PFSK-1 (cell line): Measurements from ENCODE around the gene LSM14B.

ENCODE experiments used
- POLR2AphosphoS5 ChIP-seq: IDR thresholded peaks from 2 replicates; pipeline ENCODE4 v1.6.1; 2012; ENCODE audit warnings: low read depth, mild to moderate bottlenecking, control low read depth, low read length, moderate library complexity
- TAF1 ChIP-seq: IDR thresholded peaks from 2 replicates; pipeline ENCODE4 v1.6.1; 2012; ENCODE audit warnings: low read length, control low read depth, borderline replicate concordance; ENCODE audit not compliant: insufficient read depth
- TF ChIP-seq, protein P1 (sequence below), 2 experiments: IDR thresholded peaks; 2 replicates each; pipeline versions ENCODE4 v1.6.1 to v1.8.0; 2011 to 2012; ENCODE audit warnings: low read depth in 2 of 2, low read length in 2 of 2, control low read depth in 1 of 2, inconsistent platforms in 1 of 2, mild to moderate bottlenecking in 1 of 2, moderate library complexity in 1 of 2; ENCODE audit not compliant: insufficient read depth in 1 of 2

DNA sequence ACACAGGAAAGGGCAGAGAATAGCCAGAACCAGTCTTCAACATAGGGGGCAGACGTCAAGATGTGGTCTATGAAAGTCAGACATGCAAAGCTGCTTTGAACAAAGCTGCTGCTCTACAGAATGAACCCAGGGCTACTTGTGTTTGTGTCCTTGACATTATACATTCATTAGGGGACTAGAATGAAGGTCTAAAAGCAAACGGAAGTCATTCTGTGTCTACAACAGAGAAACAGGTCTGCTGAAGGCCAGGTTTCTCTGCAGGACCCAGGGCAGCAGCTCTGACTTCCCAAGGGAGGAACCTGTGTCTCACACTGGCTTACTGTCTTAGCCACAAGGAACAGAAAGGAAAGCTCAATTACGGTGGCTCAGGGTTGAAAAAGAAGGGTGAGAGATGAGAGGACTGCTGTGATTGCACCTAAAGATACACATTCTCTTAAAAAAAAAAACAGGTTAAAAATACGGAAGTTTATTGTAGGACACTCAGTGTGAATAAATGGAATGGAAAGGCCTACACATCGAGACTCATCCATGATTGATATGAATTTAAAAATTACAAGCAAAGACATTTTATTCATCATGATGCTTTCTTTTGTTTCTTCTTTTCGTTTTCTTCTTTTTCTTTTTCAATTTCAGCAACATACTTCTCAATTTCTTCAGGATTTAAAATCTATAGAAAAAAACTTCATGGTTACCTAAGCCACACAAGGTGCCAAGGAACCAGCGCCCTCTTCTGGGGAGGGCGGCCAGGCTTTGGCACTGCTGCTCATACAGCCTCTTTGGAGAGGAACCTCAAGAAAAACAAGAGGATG, 14.2 kb downstream of the LSM14B start:
- TF ChIP-seq POLR2AphosphoS5 = no peak
- TF ChIP-seq, protein P1, sequence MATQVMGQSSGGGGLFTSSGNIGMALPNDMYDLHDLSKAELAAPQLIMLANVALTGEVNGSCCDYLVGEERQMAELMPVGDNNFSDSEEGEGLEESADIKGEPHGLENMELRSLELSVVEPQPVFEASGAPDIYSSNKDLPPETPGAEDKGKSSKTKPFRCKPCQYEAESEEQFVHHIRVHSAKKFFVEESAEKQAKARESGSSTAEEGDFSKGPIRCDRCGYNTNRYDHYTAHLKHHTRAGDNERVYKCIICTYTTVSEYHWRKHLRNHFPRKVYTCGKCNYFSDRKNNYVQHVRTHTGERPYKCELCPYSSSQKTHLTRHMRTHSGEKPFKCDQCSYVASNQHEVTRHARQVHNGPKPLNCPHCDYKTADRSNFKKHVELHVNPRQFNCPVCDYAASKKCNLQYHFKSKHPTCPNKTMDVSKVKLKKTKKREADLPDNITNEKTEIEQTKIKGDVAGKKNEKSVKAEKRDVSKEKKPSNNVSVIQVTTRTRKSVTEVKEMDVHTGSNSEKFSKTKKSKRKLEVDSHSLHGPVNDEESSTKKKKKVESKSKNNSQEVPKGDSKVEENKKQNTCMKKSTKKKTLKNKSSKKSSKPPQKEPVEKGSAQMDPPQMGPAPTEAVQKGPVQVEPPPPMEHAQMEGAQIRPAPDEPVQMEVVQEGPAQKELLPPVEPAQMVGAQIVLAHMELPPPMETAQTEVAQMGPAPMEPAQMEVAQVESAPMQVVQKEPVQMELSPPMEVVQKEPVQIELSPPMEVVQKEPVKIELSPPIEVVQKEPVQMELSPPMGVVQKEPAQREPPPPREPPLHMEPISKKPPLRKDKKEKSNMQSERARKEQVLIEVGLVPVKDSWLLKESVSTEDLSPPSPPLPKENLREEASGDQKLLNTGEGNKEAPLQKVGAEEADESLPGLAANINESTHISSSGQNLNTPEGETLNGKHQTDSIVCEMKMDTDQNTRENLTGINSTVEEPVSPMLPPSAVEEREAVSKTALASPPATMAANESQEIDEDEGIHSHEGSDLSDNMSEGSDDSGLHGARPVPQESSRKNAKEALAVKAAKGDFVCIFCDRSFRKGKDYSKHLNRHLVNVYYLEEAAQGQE (IDR thresholded peaks at IDR 0.05; ENCODE audit: insufficient read depth in 1 of 2, low read depth in 2 of 2, low read length in 2 of 2) = no peak
- TF ChIP-seq TAF1 = no peak
